NCI-H524 (cell line): ENCODE measurements around the gene UBE2F.

Source experiments
- DNase-seq, 2 experiments: peaks; one replicate each; lab custom pipeline; 2025; lab: John Stamatoyannopoulos, UW

Gene UBE2F

GRCh38 chr2:238080518-238080917 is 113.7 kb downstream of the UBE2F start:
- DNase-seq, result no peak

DNA sequence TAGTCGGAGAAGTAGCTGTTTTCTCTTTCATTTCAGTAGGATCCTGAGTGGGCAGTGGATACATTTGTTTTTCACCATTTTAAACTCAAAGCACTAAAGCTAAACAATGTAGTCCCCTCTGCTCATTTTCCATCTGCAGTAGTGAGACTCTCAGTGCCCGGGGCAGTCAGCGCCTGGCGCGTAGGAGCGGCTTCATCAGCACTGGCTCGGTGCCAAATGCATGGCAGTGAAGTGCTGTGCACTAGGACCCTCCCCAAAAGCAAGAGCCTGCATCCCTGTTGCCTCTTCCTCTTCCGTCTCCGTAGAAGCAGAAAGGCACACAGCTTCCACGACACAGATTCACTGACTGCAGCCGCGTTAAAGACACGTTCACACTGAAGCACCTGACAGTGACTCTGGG is 114.3 kb downstream of the UBE2F start:
- DNase-seq, result no peak

GRCh38 chr2:238081561-238081960 is 114.7 kb downstream of the UBE2F start:
- no peak for DNase-seq

GRCh38 chr2:238082151-238082550 is 115.3 kb downstream of the UBE2F start:
- DNase-seq, result no peak

DNA sequence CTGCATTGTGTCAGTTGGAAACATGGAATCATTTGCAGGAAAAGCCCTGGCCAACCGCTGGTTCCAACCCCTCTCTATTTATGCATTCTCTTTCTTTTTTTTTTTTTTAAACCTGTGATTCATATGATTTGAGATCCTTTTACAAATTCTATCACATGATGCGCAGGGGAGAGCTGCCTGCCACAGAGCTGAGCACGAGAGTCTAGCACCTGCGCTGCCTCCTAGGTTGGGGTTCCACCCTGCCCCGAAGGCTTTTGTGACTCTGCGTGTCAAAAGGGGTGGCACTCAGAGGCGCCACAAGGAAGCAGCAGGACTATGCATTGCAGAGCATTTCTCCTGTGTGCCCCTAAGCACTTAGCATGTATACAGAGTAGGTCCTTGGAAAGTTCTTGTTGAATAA is 116.0 kb downstream of the UBE2F start:
- no peak for DNase-seq

DNA sequence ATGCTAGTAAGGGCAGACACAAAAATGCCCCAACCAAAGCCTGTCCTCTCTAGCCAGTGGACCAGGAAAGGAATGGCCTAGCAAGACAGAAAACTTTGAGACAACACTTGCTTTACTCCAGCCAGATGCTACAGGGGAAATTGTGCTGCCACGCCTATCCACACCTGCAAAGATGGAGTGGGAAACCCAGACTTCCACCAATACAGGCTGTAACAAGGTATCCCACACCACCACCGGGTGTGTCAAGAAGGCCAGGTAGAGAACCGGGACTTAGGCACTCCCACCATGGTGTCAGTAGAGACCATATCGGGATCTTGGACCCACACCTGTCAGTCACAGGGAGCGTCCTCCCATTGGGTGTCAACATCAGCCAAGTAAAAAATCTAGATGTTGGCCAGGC is 117.1 kb downstream of the UBE2F start:
- no peak for DNase-seq

DNA sequence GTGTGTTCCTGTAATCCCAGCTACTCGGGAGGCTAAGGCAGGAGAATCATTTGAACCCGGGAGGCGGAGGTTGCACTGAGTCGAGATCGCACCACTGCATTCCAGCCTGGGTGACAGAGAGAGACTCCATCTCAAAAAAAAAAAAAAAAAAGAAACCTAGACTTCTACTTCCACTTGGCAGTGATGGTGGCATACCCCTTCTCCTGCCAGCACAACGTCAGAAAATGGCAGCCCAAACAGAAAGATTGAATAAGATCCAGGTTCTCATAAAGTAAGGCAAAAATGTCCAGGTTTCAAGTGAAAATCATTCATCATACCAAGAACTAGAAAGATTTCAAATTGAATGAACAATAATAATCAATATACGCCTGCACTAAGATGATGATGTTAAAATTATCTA is 117.9 kb downstream of the UBE2F start:
- DNase-seq, result no peak

DNA sequence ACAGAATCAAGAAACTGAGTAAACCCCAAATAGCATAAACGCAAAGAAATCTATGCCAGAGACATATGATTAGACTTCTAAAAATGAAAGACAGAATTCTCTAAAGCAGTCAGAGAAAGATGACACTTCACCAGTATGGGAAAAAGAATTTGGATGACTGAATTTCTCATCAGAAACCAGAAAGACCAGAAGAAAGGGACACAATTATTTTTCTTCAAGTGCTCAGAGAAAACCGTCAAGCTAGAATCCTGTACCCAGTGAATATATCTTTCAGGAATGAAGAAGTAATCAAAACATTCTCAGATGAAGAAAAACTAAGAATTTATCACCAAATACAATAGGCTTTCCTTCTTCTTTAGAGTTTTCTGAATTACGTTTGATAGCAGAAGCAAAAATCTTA is 119.1 kb downstream of the UBE2F start:
- no peak for DNase-seq

DNA sequence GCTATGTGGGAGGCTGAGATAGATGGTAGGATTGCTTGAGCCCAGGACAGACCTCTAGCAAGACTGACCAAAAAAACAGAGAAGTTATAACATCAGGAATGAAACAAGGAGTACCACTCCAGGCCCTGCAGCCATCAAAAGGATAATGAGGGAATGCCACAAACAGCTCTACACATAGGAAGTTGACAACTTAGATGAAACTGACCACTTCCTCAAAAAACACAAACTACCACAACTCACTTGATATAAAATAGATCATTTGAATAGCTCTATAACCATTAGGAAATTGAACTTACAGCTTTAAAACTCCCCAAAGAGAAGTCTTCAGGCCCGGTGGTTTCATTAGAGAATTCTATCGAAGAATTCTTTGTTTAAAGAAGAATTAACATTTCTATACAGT is 120.4 kb downstream of the UBE2F start:
- no peak for DNase-seq

GRCh38 chr2:238090887-238091286 is 124.1 kb downstream of the UBE2F start:
- no peak for DNase-seq

- no peak for DNase-seq
These were observed 124.7 kb downstream of the UBE2F start for GRCh38 chr2:238091436-238092060.
